Limb (tissue), 2 donors: ENCODE results near the gene RNASE13.
A peak's percentile ranks its signal among the peaks of the same experiment; 100 is the strongest.

Source experiments
- DNase-seq, 2 donors: peaks; one replicate each; pipeline ENCODE4 v3.0.0-alpha.2; 2016; ENCODE audit errors: extremely low spot score in 2 of 2

The RNASE13 gene

DNA sequence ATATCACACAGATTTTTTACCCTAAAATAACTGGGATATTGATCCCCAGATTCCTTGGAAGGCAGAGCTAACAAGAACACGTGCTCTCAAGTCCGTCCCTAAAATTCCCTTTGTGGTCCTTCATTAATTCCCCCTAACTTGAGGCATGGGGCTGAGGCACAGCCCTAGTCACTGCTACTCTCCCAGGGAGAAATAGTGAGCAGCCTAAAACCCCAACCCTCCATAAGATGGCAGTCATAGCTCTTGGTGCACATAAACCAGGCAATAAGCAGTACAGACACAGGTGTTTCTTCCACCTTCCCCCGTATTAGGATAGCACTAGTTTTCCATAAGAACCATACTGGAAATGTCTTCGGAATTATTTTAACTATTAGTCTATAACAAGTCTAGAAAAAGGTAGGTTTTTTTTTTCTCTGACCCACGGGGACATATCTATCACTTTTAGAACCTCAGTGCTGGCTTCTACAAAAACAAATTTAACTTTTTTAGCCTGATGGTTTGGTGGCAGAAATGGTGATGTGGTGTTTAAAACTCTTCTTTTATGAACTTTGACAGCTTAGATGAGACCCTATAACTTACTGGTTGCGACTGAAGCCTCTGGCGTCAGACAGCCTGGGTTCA is 32.4 kb upstream of the RNASE13 start:
- DNase-seq: no peak

GRCh38 chr14:21063479-21063878 is 28.9 kb upstream of the RNASE13 start:
- DNase-seq: peak in 1 of 2 donors; percentile 34

DNA sequence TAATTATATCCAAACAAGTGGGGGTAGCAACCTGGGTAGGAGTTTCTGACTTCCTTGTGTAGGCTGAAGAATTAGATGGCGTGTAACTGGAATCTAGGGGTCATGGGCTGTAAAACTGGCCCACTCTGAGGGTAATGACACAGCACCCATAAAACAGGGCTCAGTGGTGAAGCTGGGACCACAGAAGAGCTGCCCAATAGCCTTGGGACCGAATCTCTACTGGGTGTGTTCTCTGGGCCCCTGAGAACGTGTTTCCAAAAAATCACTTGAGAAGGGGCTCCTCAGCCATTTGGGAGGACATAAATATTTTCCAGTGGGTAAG is 26.7 kb upstream of the RNASE13 start:
- DNase-seq: no peak

- no peak for DNase-seq
Observed at GRCh38 chr14:21060614-21061346, 26.2 kb upstream of the RNASE13 start.

DNA sequence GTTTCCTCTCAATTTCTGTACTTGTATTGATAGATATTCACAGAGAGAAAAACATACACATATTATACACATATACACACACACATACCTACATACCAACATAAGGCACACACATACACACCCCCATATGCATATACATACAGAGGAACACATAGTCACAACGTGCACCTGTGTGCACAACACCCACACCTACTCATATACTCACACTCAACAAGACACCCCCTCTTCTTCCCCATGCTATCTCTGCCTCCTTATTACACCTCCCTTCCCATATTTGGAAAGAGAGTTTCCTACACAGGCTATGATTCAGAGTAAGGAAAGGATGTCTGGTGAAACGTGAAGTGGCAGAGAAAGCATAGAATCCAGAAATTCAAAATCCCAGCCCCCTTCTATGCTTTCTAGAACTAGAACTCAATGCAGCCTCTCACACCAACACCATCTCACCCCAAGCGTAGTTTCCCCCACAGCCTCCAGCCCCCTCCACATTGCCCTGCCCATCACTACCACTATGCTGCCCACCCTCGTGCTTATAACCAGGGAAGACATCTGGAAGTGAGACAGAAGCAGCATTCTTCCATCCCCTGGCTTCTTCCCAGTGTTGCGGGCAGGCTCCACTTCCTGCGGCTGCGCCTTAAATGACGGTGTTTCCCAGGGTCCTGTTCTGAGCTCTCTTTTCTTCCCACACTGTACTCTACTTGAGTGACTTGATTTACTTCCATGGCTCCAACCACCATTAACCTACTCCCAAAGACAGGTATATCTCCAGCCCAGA is 25.4 kb upstream of the RNASE13 start:
- no peak for DNase-seq

- no peak for DNase-seq
Observed at GRCh38 chr14:21058903-21059302, 24.3 kb upstream of the RNASE13 start.

GRCh38 chr14:21057803-21058675 is 23.4 kb upstream of the RNASE13 start, which contains the start of gene RNASE8:
Gene RNASE8, plus strand, starts transcription at chr14:21057822. Its CDS starts 71 bp downstream, at chr14:21057893.
- no peak for DNase-seq

DNA sequence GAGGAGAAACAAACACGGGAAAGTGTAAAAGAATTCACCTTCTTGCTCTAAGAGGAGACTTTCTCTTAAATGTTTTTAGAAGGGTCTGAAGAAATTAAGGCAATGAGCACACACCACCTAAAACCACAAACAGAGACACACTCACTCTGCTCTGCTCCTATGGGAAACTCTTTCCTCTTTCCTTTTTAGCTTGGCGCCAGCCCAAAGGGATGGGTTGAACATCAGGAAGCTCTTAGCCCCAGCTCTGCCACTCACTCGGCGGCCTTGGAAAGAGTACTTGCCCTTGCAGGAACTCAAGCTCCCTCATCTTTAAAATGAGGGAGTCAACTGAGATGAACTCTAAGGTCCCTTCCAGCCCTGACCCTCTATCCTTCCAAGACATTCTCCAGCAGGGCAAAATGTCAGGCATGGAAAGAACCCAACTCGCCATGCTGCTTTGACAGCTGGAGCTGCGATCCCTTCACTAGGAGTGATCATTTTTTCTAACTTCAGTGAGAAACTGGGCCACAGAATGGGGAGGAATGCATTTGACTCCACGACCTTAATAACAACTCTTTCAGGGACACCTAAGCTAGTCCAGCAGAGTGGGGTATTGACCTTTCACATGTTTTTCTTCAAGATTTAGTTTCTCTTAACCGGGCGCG is 22.0 kb upstream of the RNASE13 start:
- DNase-seq: no peak

GRCh38 chr14:21055432-21056117 is 21.0 kb upstream of the RNASE13 start:
- DNase-seq: no peak

DNA sequence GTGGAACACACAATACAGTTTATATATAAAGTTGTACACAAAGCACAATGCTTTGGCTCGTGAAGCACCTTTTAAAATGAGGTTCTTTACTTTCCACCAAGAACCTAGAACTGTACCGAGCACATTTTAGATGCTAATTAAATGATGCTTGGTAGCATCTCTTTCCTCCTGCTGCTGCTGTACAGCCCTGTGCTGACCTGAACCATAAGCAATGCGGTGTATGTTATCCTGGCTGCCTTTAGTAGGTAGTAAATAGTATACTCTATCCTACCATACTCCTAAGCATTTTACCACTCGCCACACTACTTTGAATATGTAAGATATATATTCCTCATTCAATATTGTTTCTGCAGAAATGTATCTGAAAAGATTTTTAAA is 20.1 kb upstream of the RNASE13 start:
- no peak for DNase-seq

- DNase-seq: no peak
Observed at GRCh38 chr14:21054123-21054767, 19.6 kb upstream of the RNASE13 start.

- DNase-seq: no peak
Observed at GRCh38 chr14:21053184-21054122, 18.8 kb upstream of the RNASE13 start.

DNA sequence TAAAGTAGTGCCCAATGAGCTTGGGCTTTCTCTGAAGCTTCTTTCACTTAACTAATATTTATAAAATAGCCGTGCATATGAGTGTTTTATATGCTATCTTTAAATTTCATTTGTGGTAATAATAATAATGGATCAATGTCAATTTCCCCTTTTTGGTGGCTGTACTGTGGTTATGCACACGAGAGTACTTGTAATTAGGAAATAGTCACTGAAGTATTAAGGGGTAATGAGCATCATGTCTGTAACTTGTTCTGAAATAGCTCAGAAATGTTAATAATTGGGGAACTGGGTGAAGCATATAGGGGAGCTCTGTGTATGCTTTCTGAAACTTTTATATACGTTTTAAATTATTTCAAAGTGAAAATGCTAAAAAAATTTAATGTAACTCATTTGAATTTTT is 16.0 kb upstream of the RNASE13 start:
- DNase-seq: no peak

GRCh38 chr14:21049271-21049673 is 14.7 kb upstream of the RNASE13 start:
- DNase-seq: no peak

DNA sequence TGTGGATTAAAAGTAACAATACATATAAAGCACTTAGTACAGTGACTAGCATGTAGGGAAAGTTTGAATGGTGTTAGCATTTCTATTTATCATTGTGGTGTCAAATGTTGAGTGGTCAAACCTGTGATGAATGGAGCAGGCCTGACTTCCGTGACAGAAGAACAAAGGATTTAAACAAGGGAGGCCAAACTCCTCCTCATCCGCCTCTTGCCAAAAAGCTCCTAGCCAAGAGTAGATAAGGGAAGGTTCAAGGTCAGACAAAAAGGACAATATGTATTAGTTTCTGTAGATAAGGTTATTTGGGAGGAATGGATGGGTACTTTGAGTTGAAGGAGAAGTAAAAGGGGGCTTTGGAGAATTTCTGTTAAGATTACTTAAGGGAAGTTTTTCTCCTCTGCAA is 14.0 kb upstream of the RNASE13 start:
- DNase-seq: no peak

DNA sequence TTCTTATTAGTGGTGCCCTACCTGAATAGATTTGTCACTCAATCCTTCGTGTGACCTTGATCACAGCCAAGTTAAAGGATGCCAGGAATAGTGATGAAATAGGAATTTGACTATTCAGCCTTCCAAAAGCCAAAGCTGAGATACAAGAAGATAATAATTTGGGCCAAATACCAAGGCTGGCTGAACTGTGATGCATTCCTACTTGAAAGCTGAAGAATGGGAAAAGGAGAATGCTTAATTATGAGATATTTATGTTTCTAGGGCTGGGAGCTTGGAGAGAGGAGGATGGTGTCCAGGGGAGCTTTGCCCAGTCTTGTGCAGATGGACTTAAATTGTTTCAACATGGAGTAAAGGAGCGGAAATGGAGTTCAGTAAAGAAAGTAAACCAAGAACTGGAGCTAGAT is 12.8 kb upstream of the RNASE13 start:
- DNase-seq: no peak

DNA sequence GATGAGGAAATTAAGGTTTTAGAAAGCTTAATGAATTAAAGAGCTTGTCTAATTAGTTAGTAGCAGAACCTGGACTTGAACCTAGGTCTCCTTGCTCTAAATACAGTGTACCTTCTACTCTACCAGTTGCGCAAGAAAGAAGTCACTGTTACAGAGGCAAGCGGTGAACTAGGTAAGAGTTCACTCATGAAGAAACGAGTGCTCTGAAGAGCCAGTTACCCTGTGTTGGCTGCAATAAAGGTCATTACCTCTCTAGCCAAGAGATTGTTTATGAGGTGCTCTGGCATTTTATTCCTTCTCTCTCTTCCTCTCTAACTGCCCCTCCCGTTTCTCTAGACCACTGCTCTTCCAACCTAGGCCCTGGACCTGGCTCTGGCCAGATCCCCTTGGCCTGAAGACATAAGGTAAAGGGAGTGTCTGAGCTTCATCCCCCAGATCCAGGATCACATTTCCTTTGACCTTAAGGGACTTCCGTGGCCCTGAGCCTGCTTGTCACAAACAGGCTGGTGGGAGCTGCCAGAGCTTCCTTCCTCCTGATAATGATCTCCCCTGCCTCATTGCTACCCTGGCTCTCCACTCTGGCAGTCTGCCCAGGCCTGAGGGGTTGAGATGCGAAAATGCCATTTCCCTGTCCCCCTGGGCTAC is 9.5 kb upstream of the RNASE13 start:
- no peak for DNase-seq

DNA sequence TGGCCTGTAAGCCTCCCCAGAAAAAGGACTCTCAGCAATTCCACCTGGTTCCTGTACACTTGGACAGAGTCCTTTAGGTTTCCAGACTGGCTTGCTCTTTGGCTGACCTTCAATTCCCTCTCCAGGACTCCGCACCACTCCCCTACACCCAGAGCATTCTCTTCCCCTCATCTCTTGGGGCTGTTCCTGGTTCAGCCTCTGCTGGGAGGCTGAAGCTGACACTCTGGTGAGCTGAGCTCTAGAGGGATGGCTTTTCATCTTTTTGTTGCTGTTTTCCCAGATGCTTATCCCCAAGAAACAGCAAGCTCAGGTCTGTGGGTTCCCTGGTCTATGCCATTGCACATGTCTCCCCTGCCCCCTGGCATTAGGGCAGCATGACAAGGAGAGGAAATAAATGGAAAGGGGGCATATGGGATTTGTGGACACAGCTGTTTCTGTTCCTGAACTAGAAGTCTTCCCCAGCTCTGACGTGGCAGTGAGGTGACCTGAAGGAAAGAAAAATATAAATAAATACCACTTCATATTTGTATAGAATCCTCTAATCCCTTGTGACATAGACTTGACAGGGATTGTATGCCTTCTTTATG is 8.9 kb upstream of the RNASE13 start:
- no peak for DNase-seq
